Stimulated activated naive B cell treated with anti-CD40 and anti-IgM and Interleukin-4, amounts not matched to agents 10 μg/mL and 1 μg/mL and 100 μg/mL, for 72 hours (primary cell): ENCODE measurements around the gene CSDE1.
"Not testable (repeated sequence)": the region's sequence is repeated elsewhere in the genome, so short reads cannot be mapped to it uniquely, and the experiment has no call there.

ENCODE experiments used
- ATAC-seq, 2 donors: fragments of 150-1000 bp; cut with Tn5 transposase; replicated peaks; 2 replicates each; pipeline ENCODE4 v1.10.0; 2021; ENCODE audit warnings: moderate library complexity in 1 of 2
- DNase-seq: peaks from one replicate; pipeline ENCODE4 v3.0.0; 2021
- H3K27ac Mint-ChIP-seq: one replicate; pipeline ENCODE4 v1.8.0; 2022; ENCODE audit warnings: mild to moderate bottlenecking, mixed read lengths
- H3K27me3 Mint-ChIP-seq, 2 donors: one replicate each; pipeline ENCODE4 v1.8.0; 2022; ENCODE audit warnings: mixed read lengths in 2 of 2
- H3K36me3 Mint-ChIP-seq, 2 donors: one replicate each; pipeline ENCODE4 v1.8.0; 2022; ENCODE audit warnings: mixed read lengths in 2 of 2, mild to moderate bottlenecking in 1 of 2
- H3K4me1 Mint-ChIP-seq, 2 donors: one replicate each; pipeline ENCODE4 v1.8.0; 2022; ENCODE audit warnings: mixed read lengths in 2 of 2, mild to moderate bottlenecking in 1 of 2
- H3K4me3 Mint-ChIP-seq, 2 donors: one replicate each; pipeline ENCODE4 v1.8.0; 2022; ENCODE audit warnings: mild to moderate bottlenecking in 2 of 2, mixed read lengths in 2 of 2, moderate library complexity in 1 of 2
- H3K9me3 Mint-ChIP-seq, 2 donors: one replicate each; pipeline ENCODE4 v1.8.0; 2022; ENCODE audit warnings: mixed read lengths in 2 of 2, mild to moderate bottlenecking in 1 of 2

The CSDE1 gene

DNA sequence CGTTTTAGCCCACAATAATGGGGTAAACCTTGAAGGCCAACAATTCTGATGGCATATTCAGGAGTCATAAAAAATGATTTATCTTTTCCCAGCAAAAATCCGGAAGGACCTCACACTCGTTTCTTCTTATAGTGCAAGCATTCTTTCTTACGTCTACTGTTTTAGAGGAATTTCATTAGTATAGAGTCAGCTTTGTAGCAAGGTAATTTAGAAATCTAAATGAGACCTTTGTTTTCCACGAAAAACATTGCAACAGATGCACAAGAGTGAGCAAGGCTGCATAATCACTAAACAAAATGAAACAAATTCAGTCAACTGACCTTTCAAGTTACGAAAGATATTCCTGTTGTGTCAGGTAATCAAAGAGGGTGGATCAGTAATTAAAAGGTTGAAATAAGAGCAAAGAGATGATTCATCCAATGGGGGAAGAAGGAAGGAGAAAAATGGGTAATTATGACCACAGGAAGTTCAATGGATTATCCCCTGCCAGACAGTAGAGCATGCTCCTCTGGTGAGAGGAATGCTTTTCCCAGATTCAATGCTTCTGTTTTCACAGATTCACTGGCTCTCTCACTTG is 560 bp upstream of the CSDE1 start:
- H3K27me3 Mint-ChIP-seq, result peaks cover 0 to 4% of the 10 kb centered on the region in 2 donors
- H3K36me3 Mint-ChIP-seq, result peaks cover 13 to 32% of the 10 kb centered on the region in 2 donors
- DNase-seq (no peak), ATAC-seq (no peak)
- H3K27ac Mint-ChIP-seq, result peak overlapping the region; percentile 100
- peaks cover 21 to 39% of the 10 kb centered on the region in 2 donors for H3K4me1 Mint-ChIP-seq
- H3K4me3 Mint-ChIP-seq, result peak overlapping the region; percentile 96 to 97
- peaks cover 3 to 5% of the 10 kb centered on the region in 2 donors for H3K9me3 Mint-ChIP-seq

GRCh38 chr1:114756949-114757454 is 782 bp downstream of the CSDE1 start:
- DNase-seq (peak; percentile 10), ATAC-seq (no peak)
- no peaks in the 10 kb centered on the region for H3K27me3 Mint-ChIP-seq
- peak overlapping the region; percentile 96 to 97 for H3K4me3 Mint-ChIP-seq
- H3K9me3 Mint-ChIP-seq, result no peaks in the 10 kb centered on the region
- H3K36me3 Mint-ChIP-seq, result peaks cover 14 to 33% of the 10 kb centered on the region in 2 donors
- peaks cover 27 to 49% of the 10 kb centered on the region in 2 donors for H3K4me1 Mint-ChIP-seq
- H3K27ac Mint-ChIP-seq, result peak overlapping the region; percentile 100

DNA sequence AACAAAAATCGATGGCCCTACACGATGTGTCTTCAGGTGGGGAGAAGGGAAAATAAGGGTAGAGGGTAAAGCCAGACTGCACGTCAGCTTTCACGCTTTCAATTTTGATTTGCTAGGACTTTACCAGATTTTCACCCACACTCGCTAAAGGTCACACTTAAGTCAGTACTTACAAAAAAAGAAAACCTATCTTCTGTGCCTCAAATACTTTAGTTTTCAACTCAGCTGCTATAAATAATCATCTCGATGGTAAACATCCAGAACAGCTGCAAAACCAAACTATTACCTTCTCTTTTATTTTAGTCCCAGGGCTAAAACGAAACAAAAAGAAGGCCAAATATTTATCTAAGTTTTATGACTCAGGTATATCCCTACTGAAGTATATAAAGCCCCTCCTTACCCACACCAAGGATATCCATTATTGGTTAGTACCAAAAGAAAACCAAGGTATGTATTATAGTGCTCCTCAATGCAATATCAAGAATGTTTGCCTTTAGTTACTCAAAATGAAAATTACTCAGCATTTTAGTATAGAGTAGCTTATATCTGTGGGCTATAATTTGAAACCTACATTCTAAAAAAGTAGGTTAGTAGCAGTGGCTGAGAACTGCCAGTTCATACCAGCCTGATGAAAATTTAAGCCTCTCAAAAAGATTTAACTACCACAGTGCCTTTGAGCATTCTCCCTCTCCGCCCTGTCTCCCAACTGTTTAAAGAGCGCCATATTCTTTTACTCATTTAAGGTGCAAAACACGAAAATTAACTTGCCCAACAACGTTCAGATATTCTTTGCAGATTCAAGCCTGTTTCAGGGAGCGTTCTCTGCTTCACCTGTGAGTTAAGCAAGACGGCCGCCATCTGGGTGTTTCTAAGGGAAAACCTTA is 1.5 kb downstream of the CSDE1 start:
- peaks cover 34 to 57% of the 10 kb centered on the region in 2 donors for H3K4me1 Mint-ChIP-seq

GRCh38 chr1:114755006-114755931 is 2.5 kb downstream of the CSDE1 start:
- Mint-ChIP-seq H3K9me3 (no peaks in the 10 kb centered on the region), H3K36me3 (peaks cover 15 to 35% of the 10 kb centered on the region in 2 donors), H3K4me3 (peak overlapping the region; percentile 96 to 97), H3K27me3 (no peaks in the 10 kb centered on the region), H3K4me1 (peaks cover 39 to 66% of the 10 kb centered on the region in 2 donors), H3K27ac (peak overlapping the region; percentile 47)
- DNase-seq (no peak), ATAC-seq (no peak)

More for the DNA sequence above, 1.5 kb downstream of the CSDE1 start:
- DNase-seq (no peak), ATAC-seq (peak; percentile 1 to 3)
- no peaks in the 10 kb centered on the region for H3K27me3 Mint-ChIP-seq
- peak overlapping the region; percentile 100 for H3K27ac Mint-ChIP-seq
- peaks cover 15 to 33% of the 10 kb centered on the region in 2 donors for H3K36me3 Mint-ChIP-seq
- peak overlapping the region; percentile 96 to 97 for H3K4me3 Mint-ChIP-seq
- no peaks in the 10 kb centered on the region for H3K9me3 Mint-ChIP-seq

DNA sequence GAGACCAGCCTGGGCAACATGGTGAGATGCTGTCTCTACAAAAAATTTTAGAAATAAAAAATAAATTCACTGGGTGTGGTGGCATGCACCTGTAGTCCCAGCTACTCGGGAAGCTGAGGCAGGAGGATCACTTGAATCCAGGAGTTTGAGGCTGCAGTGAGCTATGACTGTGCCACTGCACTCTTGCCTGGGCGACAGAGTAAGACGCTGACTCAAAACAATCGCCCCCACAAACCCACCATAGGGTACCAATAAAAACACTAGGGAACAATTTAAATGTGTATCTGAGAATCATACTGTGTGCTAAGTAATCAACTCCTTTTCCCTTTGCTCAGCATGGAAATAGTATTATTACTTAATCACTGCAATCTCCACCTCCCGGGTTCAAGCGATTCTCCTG is 4.1 kb downstream of the CSDE1 start:
- H3K9me3 Mint-ChIP-seq, DNase-seq, H3K4me3 Mint-ChIP-seq, H3K27me3 Mint-ChIP-seq, ATAC-seq: not testable (repeated sequence)
- H3K36me3 Mint-ChIP-seq, result peaks cover 17 to 43% of the 10 kb centered on the region in 2 donors
- H3K27ac Mint-ChIP-seq, result peak overlapping the region; percentile 20
- H3K4me1 Mint-ChIP-seq, result peaks cover 47 to 79% of the 10 kb centered on the region in 2 donors

- no peak overlapping the region for H3K4me3 Mint-ChIP-seq
- peaks cover 45 to 80% of the 10 kb centered on the region in 2 donors for H3K4me1 Mint-ChIP-seq
- no peaks in the 10 kb centered on the region for H3K27me3 Mint-ChIP-seq
- ATAC-seq (no peak), DNase-seq (no peak)
- H3K9me3 Mint-ChIP-seq, result no peaks in the 10 kb centered on the region
- no peak overlapping the region for H3K27ac Mint-ChIP-seq
- peaks cover 21 to 48% of the 10 kb centered on the region in 2 donors for H3K36me3 Mint-ChIP-seq
Measured at GRCh38 chr1:114753143-114753542, 4.6 kb downstream of the CSDE1 start.

GRCh38 chr1:114750780-114751179 is 7.0 kb downstream of the CSDE1 start:
- DNase-seq (no peak), ATAC-seq (no peak)
- Mint-ChIP-seq H3K27me3 (no peaks in the 10 kb centered on the region), H3K27ac (no peak overlapping the region), H3K9me3 (no peaks in the 10 kb centered on the region), H3K4me1 (peaks cover 50 to 86% of the 10 kb centered on the region in 2 donors), H3K36me3 (peaks cover 13 to 43% of the 10 kb centered on the region in 2 donors), H3K4me3 (no peak overlapping the region)

DNA sequence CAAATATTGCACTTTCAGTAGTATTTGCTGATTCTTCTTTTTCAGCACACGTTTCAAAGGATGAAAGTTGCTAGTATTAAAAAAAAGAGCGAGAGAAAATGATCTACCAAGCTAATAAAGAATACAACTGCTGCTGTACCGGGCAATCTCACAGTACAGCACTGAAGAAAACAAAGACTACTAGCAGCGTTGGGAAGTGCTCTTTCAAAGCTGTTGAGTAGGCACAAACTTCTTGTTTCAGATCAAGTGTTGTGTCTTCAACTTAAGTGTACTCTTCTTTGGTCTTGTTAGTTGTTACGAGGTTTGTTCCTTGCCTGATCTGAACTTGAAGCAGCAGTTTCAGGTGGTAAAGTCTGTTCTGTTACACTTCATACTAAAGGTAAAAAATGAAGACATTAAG is 7.9 kb downstream of the CSDE1 start:
- Mint-ChIP-seq H3K36me3 (peaks cover 13 to 37% of the 10 kb centered on the region in 2 donors), H3K4me3 (no peak overlapping the region), H3K9me3 (no peaks in the 10 kb centered on the region), H3K27ac (no peak overlapping the region), H3K27me3 (no peaks in the 10 kb centered on the region), H3K4me1 (peaks cover 47 to 84% of the 10 kb centered on the region in 2 donors)
- DNase-seq (no peak), ATAC-seq (no peak)

- ATAC-seq, result peak; percentile 41 to 46
Measured at GRCh38 chr1:114746450-114747121, 11.2 kb downstream of the CSDE1 start.

DNA sequence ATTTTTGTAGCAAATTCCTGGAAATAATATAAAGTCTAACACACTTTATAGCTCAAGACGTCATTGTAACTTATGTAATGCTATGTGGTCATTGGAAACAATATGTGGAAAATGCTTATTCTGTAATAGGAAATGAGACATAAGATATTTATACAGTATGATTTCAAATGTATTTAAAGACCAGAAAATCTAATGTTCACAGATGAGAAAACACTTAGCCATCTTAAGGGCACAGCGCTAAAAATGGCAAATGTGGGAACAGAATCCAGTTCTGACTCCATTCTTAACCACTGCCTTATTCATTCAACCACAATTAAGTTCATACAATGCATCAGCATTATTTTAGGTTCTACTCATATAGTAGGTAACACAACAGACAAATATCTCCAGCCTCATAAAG is 12.5 kb downstream of the CSDE1 start:
- Mint-ChIP-seq H3K27me3 (no peaks in the 10 kb centered on the region), H3K27ac (peak overlapping the region; percentile 49), H3K4me1 (peaks cover 33 to 58% of the 10 kb centered on the region in 2 donors), H3K36me3 (peaks cover 24 to 47% of the 10 kb centered on the region in 2 donors), H3K9me3 (no peaks in the 10 kb centered on the region), H3K4me3 (no peak overlapping the region)
- ATAC-seq (peak; percentile 75 to 84), DNase-seq (no peak)

More at GRCh38 chr1:114746450-114747121, 11.2 kb downstream of the CSDE1 start:
- no peak for DNase-seq
- peak overlapping the region; percentile 51 for H3K27ac Mint-ChIP-seq
- peaks cover 37 to 65% of the 10 kb centered on the region in 2 donors for H3K4me1 Mint-ChIP-seq
- H3K36me3 Mint-ChIP-seq, result peaks cover 21 to 43% of the 10 kb centered on the region in 2 donors
- no peaks in the 10 kb centered on the region for H3K27me3 Mint-ChIP-seq
- H3K9me3 Mint-ChIP-seq, result no peaks in the 10 kb centered on the region
- no peak overlapping the region for H3K4me3 Mint-ChIP-seq

DNA sequence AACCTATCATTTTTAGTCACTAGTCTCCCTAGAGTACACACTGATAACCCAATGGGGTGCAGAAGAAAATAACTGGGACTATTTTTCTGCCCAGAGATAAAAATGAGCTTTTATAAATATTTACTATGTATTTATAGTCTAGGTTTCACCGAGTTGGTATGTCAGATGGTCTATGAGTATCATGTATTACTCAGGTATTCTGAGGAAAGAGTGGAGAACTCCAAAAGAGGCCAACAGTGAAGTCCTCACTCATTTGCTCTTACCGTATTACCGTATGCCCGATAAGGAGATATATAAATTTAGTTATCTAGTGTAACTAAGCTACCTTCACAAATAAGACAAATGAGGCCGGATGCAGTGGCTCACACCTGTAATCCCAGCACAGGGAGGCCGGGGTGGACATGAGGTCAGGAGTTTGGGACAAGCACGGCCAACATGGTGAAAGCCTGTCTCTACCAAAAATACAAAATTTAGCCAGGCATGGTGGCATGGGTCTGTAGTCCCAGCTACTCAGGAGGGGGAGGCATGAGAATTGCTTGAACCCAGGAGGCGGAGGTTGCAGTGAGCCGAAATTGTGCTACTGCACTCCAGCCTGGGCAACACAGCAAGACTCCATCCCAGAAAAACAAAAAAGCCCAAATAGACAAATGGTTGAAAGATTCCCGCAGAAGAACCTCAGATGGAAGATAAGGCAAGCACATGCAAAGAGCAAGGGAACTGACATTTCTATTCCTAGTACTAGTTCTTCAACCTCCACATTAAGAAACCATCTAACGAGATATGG is 15.6 kb downstream of the CSDE1 start:
- Mint-ChIP-seq H3K27ac (peak overlapping the region; percentile 37), H3K4me3 (no peak overlapping the region), H3K4me1 (peaks cover 23 to 34% of the 10 kb centered on the region in 2 donors), H3K9me3 (no peaks in the 10 kb centered on the region), H3K36me3 (peaks cover 21 to 35% of the 10 kb centered on the region in 2 donors), H3K27me3 (no peaks in the 10 kb centered on the region)
- ATAC-seq, result no peak
- DNase-seq, result no peak

DNA sequence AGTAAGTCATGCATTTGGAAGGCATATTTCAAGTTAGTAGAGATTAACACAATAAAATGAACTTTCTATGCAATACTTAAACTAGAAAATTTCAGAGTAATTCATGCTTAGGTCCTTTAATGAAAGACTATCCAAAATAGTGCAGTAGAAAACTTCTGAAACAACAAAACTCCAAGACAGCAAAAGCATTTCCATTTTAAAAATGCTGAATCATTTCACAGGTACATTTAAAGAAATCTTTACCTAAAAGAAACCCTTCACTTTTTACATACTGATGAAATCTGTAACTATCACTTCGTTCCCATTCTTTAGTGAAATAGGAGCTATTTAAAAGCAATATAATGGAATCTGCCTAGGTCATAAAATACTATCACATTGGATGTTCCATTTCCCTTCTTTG is 17.5 kb downstream of the CSDE1 start:
- H3K9me3 Mint-ChIP-seq, result no peaks in the 10 kb centered on the region
- H3K4me1 Mint-ChIP-seq, result peaks cover 10 to 22% of the 10 kb centered on the region in 2 donors
- H3K27ac Mint-ChIP-seq, result no peak overlapping the region
- peaks cover 32 to 42% of the 10 kb centered on the region in 2 donors for H3K36me3 Mint-ChIP-seq
- H3K4me3 Mint-ChIP-seq, result no peak overlapping the region
- H3K27me3 Mint-ChIP-seq, result no peaks in the 10 kb centered on the region
- DNase-seq (no peak), ATAC-seq (no peak)
